HG03575 (cell line): ENCODE data around the gene AJAP1.
"Not testable (repeated sequence)": the region's sequence is repeated elsewhere in the genome, so short reads cannot be mapped to it uniquely, and the experiment has no call there.

Experiments used
- ATAC-seq: cut with Tn5 transposase; IDR thresholded peaks from one replicate; pipeline ENCODE4 v1.9.1; 2021; ENCODE audit not compliant: unreplicated experiment, insufficient number of reproducible peaks, low FRiP score; ENCODE audit errors: extremely low read depth

The AJAP1 gene, protein sequence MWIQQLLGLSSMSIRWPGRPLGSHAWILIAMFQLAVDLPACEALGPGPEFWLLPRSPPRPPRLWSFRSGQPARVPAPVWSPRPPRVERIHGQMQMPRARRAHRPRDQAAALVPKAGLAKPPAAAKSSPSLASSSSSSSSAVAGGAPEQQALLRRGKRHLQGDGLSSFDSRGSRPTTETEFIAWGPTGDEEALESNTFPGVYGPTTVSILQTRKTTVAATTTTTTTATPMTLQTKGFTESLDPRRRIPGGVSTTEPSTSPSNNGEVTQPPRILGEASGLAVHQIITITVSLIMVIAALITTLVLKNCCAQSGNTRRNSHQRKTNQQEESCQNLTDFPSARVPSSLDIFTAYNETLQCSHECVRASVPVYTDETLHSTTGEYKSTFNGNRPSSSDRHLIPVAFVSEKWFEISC

DNA sequence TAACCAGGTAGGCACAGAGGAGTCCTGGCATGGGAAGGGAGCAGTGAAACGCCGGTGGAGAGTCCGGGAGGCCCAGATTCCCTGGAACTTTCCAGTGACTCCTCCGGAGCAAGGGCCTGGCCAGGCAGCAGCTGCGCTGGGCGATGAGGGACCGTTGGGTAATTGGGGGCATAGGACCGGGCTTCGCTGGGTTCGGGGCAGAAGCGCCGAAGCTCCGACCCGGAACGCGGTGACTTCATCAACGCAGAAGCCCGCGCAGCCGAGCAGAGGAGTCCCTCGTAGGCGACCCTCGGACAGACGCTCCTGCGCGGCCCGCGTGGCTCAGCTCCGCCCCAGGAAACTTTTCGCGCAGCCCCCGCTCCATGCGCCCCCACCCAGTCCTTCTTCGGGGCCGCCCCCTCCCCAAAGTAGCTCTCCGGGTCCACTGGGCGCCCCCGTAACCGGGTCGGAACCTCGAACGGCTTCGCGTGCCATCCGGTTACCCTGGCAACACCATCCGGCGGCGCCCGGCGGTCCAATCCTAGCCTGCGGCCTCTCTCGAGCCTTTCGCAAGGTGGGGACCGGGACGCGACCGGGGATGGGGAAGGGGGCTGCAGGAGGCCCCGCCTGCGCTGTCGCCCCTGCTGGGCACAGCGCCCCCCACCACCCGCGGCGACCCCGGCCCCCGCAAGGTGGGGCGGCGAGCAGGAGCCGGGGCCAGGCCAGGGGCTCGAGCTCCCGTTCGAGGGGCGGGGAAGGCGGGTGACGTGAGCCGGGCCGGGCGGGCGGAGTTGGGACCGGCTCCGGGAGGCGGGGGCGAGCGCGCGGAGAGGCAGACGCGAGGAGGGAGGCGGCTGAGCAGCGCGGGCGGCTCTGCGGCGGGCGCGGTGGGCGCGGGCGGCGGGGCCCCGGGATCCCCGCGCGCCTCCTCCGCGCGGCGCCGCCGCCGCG lies at the start of gene AJAP1:
TSS of gene AJAP1 (plus strand) at position 814 of the 930 bp plus-strand sequence. CDS start 817 bp downstream, outside the sequence.
- ATAC-seq, result no peak

DNA sequence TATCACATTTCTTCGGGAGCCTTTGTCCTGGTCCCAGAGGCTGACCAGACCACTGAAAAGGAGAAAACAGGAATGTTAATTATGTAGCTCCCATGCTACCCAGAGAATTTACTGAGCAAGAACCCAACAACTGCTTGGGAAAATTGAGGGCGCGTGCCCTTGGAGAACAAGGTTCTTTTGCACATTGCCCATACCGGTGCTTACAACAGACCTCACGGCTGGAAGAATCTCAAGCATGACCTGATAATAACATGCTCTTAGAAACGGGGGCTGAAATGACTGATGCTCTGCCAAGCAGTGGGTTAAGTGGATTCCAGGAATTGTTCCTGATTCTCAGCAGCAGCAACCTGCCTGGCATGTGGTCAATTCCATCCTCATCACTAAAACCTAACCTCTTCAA lies 49.3 kb upstream of the AJAP1 start:
- no peak for ATAC-seq

DNA sequence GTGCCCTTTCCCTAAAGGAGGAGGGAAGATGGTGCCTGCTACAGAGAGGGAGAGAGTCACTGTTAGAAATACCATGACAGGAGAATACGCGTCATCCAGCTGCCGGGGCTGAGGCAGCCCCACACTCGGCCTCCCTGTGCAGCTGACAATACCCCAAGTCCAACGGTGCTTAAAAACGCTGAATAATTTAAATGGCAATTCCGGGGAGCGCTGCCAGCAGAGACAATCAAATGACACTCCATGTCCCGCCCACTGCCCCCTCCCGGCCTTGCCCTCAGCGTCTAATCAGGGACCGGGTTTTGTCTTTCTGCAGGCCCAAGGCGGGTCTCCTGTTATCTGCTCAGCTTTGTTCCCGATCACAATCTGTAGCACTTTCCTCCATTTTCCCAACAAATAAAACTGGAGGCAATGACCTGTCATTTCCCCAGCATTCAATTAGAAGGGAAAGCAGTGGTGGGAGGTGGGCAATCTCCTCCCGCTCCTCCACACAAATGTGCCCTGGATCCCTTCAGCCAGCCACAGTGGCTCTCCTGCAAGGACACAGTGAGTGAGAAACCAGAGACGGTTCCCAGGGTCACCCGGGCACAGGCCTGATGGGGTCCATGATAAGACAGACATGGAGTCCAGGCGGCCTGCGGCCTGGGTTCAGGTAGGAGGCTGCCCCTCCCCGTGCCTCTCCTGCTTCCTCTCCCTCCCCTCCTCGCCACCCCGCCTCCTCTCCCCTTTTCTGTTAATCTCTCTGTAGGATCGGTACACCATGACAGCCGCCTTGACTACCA lies 42.7 kb upstream of the AJAP1 start:
- no peak for ATAC-seq

DNA sequence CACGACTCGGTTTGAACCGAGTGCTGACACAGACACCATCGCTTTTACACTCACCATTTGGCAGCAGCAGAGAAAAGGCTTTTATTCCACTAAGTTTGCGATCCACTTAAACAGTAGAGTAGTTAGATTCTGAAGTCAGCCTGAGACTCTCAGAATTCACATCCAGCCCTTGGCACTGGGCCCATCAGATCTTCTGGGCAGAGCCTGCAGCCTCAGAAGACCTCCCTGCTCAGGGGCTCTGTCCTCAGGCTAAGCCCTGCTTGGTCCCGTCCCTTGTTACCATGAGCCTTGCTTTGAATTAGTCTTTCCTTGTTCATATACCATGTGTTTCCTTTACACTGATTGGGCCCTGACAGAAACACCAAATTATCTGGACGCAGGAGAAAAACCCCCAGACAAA lies 41.4 kb upstream of the AJAP1 start:
- no peak for ATAC-seq

DNA sequence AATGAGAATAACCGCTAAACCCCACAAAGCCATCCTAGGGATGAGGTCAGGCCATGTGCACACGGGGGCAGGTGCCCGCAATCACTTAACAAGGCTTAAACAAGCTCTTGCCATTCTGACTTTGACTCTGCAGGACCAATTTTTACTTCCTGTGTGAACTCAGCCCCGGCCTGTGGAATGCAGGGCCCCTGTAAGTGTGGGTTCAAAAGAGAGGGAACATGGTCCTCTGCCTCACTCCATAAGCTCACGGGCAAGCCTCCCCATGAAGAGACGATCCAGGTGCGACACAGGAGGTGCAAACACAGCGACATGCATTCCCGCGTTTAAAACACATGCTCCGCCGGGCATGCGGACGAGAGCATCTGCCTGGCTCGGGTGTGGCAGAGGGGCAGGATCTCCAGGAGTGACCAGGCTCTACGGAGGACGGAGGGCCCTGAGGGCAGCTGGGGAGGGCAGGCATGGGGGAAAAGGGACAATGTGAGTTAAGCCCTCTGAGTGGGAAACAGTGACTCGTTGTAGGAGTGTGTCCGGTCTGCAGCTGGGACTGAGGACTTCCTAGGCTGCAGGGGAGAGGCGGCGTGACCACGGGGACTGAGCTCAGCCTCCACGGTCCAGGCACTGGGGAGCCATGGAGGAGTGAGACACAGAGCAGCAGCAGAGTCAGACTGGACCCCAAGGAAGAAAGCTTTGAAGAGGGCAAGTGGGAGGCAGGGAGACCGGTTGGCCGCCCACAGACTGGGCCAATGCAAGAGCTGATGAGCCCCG lies 40.6 kb upstream of the AJAP1 start:
- no peak for ATAC-seq

DNA sequence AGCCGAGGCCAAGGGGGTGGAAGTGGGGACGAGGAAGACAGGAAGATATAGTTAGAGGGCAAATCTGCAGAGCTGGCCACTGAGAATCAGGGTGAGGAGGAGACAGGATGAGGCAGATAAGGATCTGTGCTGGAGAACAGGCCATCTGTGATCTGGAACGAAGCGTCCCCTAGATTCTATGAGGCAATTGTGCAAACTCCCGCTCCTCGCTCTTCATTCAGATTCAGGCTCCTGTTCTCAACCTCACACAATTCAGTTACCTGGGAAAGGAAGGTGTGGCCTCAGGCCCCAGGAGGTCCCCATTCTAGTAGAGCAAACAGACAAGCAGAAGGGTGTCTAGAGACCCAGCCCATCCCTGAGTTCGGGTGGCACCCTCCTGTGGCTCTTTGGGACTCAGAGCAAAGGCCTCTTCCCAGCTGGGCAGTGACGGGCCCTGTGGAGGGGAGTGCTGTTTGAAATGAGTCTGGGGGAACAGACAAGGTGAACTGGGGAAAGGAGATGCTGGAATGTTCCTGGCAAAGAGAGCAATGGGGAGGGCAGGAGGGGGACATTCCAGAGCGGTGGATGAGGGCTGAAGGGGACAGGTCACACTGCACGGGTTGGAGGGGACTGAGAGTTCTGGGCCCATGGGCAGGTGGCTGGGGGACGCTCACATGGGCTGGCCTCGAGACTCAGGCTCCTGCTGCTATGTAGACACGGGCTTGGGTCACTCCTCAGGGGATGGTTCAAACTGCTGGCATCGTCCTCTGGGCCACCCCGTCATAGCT lies 39.9 kb upstream of the AJAP1 start:
- ATAC-seq, result no peak

DNA sequence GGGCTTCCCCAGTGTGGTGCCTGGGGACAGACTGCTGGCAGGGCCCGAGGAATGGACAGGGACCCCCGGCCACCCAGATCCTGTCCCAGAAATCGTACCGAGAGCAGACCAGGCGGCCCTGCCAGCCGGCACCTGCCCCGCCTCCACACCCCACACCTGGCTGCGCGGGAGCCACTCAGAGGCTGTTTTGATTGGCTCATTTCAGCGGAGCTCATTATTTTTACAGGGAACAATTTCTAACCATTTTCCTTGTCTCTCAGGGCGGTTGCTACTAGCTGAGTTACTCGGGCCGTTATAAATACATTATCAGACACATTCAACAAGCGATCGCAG lies 39.3 kb upstream of the AJAP1 start:
- no peak for ATAC-seq

DNA sequence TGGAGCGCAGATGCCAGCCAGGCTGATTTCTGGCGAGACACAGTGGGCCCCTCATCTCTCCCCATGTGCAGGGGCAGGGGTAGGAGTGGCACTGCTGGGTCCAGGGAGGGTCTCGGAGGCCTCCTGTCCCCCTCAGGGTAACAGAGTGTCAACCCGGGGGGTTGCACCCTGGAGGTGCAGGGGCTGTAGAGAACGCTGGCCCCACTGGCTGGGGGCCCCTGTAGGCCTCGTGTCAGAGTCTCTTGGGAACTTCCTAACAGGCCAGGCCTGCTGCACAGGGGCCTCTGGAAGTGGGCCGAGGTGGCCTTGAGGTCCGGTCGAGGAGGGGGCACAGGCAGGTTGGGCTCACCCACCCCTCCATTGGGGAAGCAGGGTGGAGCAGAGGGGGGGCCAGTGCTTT lies 38.9 kb upstream of the AJAP1 start:
- ATAC-seq, result no peak

DNA sequence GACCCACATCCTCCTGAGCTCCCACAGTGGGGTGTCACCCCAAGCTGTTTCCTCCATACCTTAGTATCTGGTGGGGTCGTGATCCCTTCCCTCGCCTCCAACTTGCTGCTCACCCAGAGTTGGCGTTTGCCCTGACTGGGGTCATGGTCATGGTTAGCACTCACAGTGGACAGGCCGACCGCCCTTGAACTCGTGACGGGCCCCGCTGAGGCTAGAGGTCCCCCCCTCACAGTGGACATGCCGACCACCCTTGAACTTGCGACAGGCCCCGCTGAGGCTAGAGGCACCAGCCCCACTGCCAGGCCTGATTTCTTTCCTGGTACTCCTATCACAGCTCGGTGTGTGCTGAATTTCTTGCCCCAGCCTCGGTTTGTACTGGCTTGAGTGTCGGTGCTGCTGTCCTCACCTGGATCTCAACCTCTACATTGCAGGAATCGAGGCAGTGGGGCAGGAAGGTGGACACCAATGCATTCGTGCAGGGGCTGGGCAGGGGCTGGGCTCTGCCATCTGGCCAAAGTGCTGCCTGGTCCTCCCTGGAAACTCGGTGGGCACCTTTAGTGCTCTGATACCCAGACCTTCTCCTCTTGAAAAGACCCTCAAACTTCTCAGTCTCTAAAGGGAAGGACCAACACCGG lies 37.5 kb upstream of the AJAP1 start:
- no peak for ATAC-seq

DNA sequence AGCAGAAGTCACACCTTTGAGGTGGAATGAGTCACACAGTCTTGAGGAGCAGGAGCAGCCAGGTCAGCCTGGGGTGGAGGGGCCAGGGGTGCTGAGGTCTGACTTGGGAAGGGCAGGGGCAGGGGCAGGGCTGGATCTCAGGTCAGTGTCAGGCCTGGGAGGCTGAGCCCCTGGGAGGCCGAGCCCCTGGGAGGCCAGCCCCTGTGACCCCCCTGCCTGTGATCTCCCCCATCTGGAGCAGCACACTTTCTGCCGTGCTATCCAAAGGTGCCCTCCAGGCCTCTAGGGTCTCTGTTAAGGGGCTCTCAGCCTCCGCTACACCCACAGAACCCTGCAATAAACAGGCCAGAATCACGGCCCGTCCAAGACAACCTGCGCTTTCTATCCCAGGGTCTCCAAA lies 36.9 kb upstream of the AJAP1 start:
- ATAC-seq, result no peak

DNA sequence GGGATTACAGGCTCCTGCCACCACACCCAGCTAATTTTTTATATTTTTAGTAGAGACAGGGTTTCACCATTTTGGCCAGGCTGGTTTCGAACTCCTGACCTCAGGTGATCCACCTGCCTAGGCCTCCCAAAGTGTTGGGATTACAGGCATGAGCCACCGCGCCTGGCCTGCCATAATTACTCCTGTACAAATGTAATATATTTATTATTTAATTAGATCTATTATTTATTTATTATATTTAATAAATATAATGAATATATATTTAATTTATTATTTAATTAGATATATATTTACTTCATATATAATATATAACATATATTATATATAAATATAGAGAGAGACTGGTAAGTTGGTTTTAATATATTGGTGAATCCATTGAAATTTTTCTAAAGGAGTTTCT lies 35.6 kb upstream of the AJAP1 start:
- not testable (repeated sequence) for ATAC-seq

DNA sequence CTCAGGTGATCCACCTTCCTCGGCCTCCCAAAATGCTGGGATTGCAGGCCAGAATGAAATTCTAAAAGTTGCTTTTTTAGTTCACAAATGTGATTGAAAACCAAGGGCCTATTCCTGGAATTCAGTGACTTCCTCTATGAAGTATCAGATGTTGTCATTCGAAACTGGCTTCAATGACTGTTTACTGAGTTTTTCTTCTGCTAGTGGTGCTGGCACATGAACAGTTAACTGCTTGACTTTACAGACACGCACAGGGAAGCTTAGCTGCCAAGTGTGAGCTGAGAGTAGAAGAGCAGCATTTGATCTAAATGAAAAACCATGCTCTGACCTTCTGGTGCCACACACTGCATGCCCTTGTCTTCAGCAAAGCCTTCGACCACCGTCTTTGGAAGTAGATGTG lies 32.8 kb upstream of the AJAP1 start:
- no peak for ATAC-seq

DNA sequence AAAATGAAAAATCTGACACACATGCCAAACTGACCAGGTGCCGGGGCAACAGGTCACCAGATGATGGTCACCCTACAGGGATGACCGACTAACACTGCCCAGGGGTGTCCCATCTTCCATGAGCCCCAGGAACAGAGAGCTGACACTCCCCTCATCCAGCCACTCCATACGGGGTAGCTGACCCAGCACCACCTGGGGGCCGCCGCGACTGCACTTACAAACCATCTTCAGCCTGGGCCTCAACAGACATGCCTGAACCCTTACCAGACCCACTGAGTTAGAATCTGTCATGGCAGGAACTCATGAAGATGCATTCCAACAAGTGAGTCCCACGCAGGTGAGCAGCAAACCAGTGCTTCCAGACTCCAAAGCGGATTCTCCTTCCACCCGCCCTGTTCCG lies 31.6 kb upstream of the AJAP1 start:
- ATAC-seq, result no peak

DNA sequence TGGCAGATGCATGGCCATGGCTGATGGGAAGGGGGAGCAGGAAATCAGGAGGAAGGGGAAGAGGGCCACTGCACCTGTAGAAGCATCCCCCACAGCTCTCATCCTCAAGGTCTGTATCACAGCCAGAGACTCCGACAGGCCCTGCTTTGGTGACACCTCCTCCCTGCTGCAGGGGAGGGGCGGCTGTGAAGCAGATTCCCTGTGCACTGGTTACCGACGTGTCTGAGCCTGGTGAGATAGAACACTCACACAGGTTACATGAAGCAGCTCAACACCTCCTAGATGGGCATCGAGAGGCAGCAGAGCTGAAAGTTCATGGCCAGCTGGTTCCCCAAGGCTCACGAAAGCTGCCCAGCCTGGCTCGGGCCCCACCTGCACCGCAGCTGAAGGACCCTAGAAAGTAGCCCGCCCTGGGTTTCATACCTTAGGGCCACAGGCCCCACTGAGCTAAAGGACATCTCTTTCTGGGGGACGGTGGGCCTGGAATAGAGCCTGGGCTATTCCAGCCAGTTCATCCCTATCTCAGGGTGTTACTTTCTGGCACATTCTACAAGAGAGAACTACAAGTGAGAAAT lies 30.2 kb upstream of the AJAP1 start:
- no peak for ATAC-seq

DNA sequence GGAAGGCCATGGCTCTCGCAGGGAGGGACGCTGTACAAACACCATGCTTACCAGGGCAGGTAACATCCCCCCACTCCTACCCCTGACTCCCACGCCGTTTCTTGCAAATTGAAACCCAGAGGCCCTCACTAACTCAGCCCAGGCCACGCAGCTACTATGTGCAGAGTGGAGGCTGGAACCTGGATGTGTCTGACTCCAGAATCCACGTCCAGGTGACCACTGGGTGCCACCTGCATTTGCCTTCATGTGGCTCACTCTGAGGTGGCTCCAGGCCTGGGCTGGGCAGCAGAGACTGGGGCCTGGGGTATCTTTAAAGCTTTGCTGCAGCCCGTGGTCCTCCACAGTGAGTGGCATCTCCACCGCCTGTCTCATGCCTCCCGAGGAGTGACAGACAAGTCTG lies 29.6 kb upstream of the AJAP1 start:
- no peak for ATAC-seq

DNA sequence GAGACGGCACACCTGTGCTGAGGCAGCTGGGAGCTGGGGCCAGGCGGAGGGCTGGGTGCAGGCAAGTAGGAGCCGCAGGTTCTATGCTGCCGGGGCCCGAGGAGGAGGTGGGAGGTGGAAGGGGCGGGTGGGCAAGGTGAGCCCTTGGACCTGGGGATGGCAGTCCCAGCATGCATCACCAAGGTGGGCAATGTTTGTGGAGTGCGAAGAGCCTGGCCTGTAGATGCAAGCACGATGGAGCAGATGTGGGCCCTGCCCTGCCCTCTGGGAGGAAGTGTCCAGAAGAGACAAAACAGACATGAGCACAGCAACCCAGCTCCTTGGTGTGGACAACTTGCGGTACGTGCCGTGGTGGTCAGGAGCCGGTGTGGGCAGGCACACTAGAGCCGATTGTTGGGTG lies 28.3 kb upstream of the AJAP1 start:
- no peak for ATAC-seq

DNA sequence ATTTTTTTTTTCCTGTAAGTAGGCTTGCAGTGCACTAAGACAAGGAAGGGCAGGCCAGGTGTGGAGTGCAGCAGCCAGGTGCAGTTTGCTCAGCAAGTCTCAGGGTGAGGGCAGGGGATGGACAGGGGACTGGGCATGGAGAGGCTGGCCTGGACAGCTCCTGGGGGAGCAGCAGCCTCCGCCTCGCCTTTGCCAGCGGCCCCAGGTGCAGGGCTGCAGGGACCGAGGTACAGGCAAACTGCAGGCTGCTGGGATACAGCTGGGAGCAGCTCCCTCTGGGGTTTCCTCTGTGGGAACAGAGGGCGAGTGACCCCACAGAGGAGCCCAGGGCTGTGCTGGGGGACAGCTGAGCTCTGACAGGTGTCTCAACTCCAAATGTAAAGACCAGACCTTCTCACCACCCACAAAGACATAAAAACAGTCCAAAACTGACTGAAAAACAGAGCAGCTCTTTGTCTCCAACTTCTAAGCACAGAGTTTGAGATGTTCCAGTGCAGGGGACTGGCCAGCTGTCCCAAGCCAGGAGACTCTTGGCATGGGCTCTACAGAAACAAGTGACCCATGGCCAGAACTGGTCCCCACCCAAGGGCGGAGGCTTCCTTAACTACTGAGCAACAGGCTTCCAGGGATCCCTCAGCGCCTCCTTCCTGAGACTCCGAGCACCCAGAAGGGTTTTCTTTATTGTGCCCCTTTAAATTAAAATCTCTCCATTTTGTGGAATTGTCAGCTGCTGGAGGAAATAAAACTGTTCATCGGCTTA lies 27.7 kb upstream of the AJAP1 start:
- no peak for ATAC-seq
